AG04450 (cell line): ENCODE measurements around the gene ST3GAL6. TPM values are rescaled to one million over a fixed set of nuclear protein-coding genes. Genes with fewer than 3 reads are reported as not detected.

Experiments used
- CTCF ChIA-PET: fragments of 300-600, 350-600 bp; formaldehyde crosslinking; extraction: SDS; loops from one replicate; lab custom pipeline; 2022; ENCODE audit warnings: antibody characterized with exemption, inconsistent platforms; lab: Charles Lee
- POLR2A ChIA-PET: fragments of 350-600 bp; formaldehyde crosslinking; extraction: SDS; loops from one replicate; lab custom pipeline; 2021; ENCODE audit warnings: antibody characterized with exemption, inconsistent platforms; lab: Yijun Ruan, JAX
- DNase-seq: peaks from one replicate; pipeline ENCODE4 v3.0.0-alpha.2; 2011; ENCODE audit warnings: low read depth, low spot score
- H3K27ac ChIP-seq: one replicate; pipeline ENCODE4 v1.5.1; 2012; ENCODE audit warnings: low read depth, low read length, control low read depth
- H3K27me3 ChIP-seq: one replicate; pipeline ENCODE4 v1.6.0; 2012; ENCODE audit warnings: low read length; ENCODE audit not compliant: control insufficient read depth, insufficient read depth
- H3K4me3 ChIP-seq: 2 replicates; pipeline ENCODE4 v1.5.1; 2011; ENCODE audit warnings: mild to moderate bottlenecking, low read depth, low read length, control low read depth
- H3K9me3 ChIP-seq: 2 replicates; pipeline ENCODE4 v1.5.1; 2012; ENCODE audit warnings: low read length; ENCODE audit not compliant: control insufficient read depth, insufficient read depth
- CTCF ChIP-seq: IDR thresholded peaks from 2 replicates; pipeline ENCODE4 v1.5.1; 2011; ENCODE audit warnings: low read depth, low read length, control low read depth, inconsistent platforms
- polyA plus RNA-seq: library from polyadenylated mRNA; depleted of rRNA; stranded (reverse); fragments of >200 nt; gene quantifications from 2 replicates; pipeline ENCODE4 v1.2.3, GENCODE V29; 2011

Gene ST3GAL6
- polyA plus RNA-seq, 1 experiment, result 1.9 TPM

GRCh38 chr3:98798820-98799219, 35.7 kb downstream of the ST3GAL6 start:
- ChIA-PET POLR2A (no interaction called here), CTCF (interaction anchor here (1.3 to 3.8 kb wide), 3 partner anchors 15 to 201 kb away, joined by 4 to 17 read pairs (median 6); no protein-coding TSS in a partner anchor)
- Histone ChIP-seq H3K4me3 (no peak overlapping the region), H3K27ac (no peak overlapping the region), H3K27me3 (no peaks in the 10 kb centered on the region), H3K9me3 (no peaks in the 10 kb centered on the region)
- TF ChIP-seq CTCF, result no peak
- DNase-seq, result no peak

- TF ChIP-seq CTCF, result no peak
- no peak for DNase-seq
Observed at GRCh38 chr3:98799479-98799878, 36.3 kb downstream of the ST3GAL6 start.

GRCh38 chr3:98800401-98800800, 37.3 kb downstream of the ST3GAL6 start:
- no peak for DNase-seq
- POLR2A ChIA-PET, result no interaction called here
- H3K9me3 ChIP-seq, result no peaks in the 10 kb centered on the region
- H3K4me3 ChIP-seq, result no peak overlapping the region
- H3K27ac ChIP-seq, result no peak overlapping the region
- TF ChIP-seq CTCF, result no peak
- CTCF ChIA-PET, result interaction anchor here (3.8 kb wide), 1 partner anchor 198 kb away, joined by 17 read pairs; no protein-coding TSS in a partner anchor
- H3K27me3 ChIP-seq, result no peaks in the 10 kb centered on the region

More at GRCh38 chr3:98799479-98799878, 36.3 kb downstream of the ST3GAL6 start:
- no peaks in the 10 kb centered on the region for H3K9me3 ChIP-seq
- H3K4me3 ChIP-seq, result no peak overlapping the region
- no peaks in the 10 kb centered on the region for H3K27me3 ChIP-seq
- ChIA-PET CTCF (interaction anchor here (1.9 to 3.8 kb wide), 2 partner anchors 14 to 197 kb away, joined by 6 to 17 read pairs; no protein-coding TSS in a partner anchor), POLR2A (no interaction called here)
- H3K27ac ChIP-seq, result no peak overlapping the region

GRCh38 chr3:98801043-98801747, 38.1 kb downstream of the ST3GAL6 start:
- ChIA-PET POLR2A (no interaction called here), CTCF (interaction anchor here (0.7 to 1.0 kb wide), 2 partner anchors 199 to 225 kb away, joined by 3 read pairs; no protein-coding TSS in a partner anchor)
- Histone ChIP-seq H3K27ac (no peak overlapping the region), H3K4me3 (no peak overlapping the region), H3K27me3 (no peaks in the 10 kb centered on the region), H3K9me3 (no peaks in the 10 kb centered on the region)
- peak; percentile 25; the same call in 1 of the 2 replicates for TF ChIP-seq CTCF
- no peak for DNase-seq

GRCh38 chr3:98805571-98805970, 42.4 kb downstream of the ST3GAL6 start:
- POLR2A ChIA-PET, result no interaction called here
- Histone ChIP-seq H3K27me3 (no peaks in the 10 kb centered on the region), H3K9me3 (no peaks in the 10 kb centered on the region), H3K4me3 (no peak overlapping the region), H3K27ac (no peak overlapping the region)
- DNase-seq, result no peak
- CTCF ChIA-PET, result interaction anchor here (0.6 to 1.8 kb wide), 3 partner anchors 149 to 209 kb away, joined by 3 to 7 read pairs (median 4); no protein-coding TSS in a partner anchor
- TF ChIP-seq CTCF, result no peak
